HG03159 (cell line): ENCODE results near the gene CCDC9B.

Source experiments
- ATAC-seq: cut with Tn5 transposase; IDR thresholded peaks from one replicate; pipeline ENCODE4 v1.9.1; 2021; ENCODE audit warnings: mild to moderate bottlenecking, moderate library complexity; ENCODE audit not compliant: unreplicated experiment

CCDC9B gene

DNA sequence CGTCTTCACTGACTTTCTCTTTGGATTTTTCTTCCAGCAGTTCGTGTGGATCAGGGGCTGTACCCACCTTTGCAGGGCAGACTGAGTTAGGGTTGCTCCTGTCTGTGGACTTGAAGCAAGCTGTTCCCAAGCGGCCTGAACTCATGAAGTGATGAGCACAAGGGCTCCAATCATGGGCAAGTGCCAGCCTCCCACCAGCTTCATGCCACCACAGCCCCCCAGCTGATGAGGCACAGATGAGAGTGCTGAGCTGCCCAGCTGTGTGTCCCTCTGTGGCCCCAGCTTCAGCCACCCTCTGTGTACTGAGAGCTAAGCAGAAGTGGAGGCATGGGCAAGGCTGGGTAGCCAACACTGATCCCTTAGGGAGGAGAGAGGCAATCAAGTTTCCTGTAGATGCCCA, 29.7 kb downstream of the CCDC9B start:
- no peak for ATAC-seq

DNA sequence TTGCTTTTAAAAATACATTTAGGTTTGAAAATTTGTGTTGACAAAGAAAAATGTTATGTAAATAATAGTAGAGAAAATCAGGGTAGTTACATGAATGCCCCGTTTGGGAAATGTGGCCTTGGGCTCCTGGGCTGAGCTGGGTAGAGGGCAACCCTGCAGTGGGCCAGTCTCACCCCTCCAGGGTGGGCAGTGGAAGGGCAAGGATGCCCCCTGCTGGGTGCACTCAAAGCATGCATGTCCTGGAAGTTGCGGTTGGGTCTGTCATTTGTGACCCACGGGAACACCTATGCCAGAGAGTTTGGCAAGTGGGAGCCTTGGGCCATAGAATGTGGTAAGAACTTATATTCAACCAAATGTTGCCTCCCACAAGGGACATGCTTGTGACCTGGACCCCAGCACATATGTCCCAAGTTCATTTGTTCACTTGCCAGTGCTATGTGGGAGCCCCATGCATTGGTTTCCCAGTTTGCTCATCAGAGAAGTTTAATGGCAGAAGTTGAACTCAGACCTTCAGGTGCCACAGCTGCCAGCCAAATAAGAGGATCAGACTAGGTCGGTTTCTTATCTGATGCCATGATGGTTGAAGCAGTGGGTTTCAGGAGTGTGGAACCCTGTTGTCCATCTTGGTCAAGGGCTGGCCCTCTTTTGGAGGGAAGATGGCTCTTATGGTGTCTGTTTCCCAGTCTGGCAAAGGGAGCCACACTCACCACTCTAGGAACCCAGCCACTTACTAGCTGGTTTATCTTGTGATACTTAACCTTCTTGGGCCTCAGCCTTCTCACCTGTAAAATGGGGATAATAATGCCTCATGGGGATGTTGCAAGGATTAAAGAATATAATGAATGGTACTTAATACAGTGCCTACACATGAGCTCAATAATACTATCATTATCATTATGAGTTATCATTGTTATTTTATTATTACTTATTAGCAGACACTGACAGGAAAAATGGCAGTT, 30.5 kb downstream of the CCDC9B start:
- no peak for ATAC-seq

DNA sequence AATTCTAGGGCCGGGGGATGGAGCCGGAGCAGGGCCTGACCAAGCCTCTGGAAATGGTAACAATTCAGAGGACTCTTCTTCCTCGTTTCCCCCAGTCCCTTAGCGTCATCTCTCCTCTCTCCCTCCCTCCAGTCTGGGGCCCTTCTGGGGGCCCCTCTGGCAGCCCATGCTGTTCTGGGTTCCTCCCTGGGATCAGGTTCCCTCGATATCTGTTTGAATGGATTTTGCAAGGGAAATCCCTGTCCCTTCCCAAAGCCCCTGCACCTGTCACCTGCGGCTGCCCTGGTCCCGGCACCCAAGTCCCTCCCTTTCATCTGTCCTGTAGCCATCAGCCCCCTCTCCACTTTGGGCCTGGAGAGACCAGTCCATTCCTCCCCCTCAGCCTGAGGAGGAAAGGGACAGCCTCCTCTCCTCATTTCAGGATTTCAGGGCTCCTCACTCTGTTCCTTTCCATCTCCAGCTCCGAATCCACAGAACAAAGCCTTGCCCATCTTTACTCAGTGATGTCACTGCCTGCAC, 31.3 kb downstream of the CCDC9B start:
- ATAC-seq, result no peak

DNA sequence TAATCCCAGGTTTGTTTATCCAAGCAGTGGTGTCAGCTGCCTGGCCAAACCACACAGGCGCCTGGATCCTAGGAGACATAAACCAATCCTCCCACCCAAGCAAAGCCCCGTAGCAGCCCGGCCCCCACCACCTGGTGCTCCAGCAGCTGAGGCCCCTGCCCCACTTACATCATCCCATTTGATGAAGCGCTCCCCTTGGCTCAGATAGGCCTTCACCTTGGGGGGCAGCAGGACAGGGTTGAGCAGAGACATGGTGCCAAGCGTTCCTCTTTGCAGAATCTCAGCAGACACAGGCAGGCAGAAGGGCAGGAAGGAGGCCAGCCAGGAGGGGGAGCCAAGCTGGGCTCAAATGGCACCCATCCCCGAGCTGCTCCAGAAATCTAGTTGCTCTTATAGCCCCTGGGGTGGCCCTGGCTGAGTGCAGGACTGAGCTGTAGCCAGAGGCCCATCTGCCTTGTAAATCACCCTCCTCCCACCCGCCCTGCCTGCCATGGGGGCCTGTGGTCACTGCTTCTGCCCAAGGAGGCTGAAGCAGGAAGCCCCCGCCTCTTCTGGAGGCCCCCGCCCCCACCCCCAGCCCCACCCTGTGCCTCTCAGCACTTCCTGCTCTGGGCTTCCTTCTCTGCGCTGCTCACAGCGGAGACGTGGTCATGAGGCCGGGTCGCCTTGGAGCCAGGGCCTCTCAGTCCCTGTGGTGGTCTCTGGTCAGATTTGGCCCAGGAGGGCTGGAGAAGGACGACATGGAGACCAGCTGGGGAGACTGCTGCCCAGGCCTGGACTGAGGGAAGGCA, 33.1 kb downstream of the CCDC9B start, which contains the start of gene PLCB2:
TSS of gene PLCB2 (minus strand) at position 515 of the 791 bp plus-strand sequence. CDS start at position 252, 263 bp downstream.
- ATAC-seq, result peak; percentile 67

DNA sequence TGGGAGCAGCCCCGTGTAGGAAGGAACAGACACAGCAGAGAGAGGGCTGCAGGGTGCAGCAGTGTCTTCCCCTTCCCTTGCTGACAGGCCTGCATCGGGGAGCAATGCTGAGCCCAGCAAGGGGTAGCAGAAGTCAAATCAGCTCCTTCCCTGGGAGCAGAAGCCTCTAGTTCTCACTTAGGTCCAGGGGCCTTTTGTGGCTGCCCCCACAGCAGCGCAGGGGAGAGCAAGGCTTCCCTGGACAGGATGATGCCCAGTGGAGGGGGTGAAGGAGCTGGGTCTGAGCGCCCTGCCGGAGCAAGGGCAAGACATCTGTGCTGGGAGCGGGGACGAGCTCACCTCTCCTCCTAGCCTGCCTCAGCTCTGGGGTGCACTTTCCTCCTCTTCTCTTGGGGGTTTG, 33.8 kb downstream of the CCDC9B start:
- no peak for ATAC-seq

DNA sequence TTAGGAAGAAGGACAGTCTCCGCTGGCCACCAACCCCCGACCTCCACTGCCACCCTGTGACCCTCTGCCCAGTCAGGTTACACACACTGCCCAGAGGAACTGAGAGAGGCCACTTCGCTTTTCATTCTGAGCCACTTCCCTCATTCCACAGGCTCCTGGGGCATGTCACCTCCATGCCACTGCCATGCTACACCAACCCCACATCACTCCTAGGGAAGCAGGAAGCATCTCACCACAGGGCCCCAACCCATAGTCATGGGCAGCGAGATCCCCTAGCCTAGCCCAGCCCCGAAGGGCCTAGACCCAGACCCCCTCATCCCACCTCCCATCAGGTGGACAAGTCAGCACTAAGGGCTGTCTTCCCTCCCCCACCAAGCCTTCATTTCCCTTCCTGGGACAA, 34.4 kb downstream of the CCDC9B start:
- no peak for ATAC-seq

DNA sequence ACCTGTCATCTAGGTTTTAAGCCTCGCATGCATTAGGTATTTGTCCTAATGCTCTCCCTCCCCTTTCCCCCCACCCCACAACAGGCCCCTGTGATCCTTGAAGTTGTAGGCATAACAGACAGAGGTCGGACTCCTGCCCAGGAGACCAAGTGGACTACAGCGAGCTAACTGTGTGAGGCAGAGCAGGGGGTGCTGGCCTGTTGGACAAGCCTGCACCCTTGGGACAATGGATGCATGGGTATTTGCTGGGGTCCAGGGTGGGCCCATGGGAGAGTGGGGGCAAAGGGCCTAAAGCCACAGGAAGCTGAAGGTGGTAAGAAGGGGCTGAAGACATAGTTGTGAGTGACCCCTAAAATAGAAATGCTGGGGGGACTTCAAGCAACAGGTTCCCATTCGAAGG, 35.5 kb downstream of the CCDC9B start:
- ATAC-seq, result no peak

DNA sequence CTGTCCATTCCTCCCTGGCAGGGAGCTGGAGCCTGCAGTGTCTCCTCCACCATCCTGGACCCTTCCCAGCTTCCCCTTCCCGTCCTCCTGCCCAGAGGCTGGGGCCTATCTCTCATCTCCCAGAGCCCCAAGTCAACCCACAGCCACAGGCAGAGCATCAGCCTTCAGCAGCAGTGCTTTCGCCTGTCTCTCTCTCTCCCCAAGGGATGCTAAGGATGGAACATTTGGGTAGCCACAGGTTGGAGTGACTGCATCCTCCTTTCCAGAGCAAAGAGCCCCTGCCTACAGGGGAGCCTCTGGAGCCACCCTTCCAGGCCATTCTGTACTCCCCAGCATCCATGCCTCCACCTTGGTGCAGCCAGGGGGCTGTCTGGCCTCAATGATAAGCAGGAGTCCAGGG, 37.2 kb downstream of the CCDC9B start:
- ATAC-seq, result no peak

DNA sequence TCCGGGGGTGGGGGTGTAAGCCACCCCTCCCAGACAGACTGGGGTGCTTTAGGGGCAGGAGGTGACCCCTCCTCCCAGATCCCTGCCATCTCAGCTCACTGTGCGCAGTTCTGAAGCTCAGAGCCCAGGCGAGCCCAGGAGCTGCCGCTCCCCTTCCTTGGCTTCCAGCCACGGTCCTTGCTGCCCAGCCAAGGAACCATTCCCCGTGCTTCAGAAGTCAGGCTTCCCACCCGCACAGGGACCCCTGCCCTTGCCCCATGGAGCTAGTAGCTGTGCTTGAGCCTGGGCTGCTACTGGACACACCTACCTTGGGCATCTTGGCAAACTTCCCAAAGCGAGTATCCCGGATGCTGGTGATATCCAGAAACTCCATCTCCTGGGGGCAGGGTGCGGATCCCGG, 37.8 kb downstream of the CCDC9B start:
- no peak for ATAC-seq

DNA sequence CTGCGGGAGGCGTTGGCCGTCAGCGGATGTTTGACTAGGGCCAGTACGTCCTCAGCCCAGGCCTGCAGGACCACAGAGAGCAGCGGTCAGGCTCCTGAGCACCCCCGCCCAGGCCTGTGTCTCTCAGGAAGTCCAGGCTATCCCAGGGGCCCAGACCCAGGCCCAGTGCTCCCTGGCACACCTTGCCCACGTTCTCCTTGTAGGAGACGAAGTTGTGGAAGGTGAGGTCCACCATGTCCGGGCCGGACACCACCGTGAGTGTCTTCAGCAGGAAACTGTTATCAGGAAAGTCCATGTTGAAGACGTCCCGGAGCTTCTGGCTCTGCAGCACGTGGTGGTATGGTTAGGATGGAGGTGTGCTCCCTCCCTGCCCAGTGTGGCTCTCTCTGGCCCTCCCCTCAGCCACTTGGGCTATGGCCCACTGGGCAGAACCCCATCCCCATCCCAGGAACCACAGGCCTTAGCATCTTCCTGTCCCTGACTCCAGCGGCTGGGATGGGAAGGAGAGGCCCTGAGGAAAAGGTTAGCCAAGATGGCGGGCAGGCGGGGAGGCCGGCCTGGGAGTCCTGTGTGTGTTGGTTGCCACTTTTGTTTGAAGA, 38.4 kb downstream of the CCDC9B start:
- ATAC-seq, result no peak

DNA sequence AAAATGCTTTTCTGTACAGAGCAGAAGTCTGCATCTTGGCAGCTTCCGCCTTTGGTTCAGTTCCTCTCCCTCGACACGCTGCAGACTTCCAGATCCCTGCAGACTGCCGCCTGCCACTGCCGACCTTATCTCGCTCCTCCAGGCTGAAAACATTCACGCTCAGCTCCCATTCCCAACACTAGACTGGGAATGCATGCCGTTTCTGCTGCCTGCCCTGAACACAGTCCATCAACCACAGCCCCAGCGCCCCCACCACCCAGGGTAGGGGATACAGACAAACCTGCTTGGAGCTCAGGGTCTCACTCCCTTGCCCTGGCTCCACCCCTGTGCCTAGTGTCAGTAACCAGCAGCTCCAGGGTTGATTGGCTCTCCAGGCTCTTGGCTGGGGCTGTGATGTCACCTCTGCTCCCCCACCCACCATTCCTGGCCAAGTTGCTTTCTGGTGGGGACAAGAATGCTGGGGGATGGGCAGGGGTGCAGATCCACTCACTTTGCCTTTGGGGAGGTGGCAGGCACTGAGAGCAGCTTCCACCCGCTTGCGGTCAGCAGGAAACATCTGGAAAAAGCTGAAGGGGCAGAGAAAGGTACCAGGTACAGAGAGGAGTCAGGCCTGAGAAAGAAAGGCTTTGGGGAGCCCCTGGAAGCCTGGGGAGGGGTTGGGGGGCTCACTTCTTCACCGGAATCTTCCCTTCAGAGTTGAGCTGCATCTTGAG, 39.1 kb downstream of the CCDC9B start:
- no peak for ATAC-seq

DNA sequence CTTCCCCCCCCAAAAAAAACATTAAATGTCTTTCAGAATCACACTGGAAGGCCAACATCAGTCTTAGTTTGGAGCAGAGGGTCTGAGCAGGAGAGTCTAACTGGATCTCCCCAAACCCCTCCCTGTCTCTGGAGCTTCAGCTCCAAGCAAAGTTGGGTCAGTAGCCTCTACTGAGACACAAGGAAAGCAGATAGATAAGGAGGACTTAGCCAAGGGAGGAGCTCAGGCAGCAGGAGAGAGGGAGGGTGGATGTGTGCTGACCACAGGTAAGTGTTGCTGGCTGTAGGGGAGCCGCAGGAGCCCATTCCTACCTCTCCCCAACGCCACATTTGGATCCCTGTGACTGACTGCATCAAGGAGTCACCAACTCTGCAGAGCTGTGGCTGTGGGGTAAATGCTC, 40.0 kb downstream of the CCDC9B start:
- no peak for ATAC-seq

DNA sequence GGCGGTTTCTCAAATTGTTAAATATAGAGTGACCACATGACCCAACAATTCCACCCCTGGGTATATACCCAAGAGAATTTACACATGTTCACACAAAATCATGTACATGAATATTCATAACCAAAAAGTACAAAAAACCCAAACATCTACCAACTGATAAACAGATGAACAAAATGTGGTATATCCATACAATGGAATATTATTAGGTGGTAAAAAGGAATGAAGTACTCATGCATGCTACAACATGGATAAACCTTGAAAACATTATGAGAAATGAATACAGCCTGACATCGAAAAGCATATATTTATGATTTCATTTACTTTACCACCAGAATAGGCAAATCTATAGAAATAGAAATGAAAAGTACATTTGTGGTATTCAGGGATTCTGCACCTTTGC, 40.4 kb downstream of the CCDC9B start:
- ATAC-seq, result no peak

DNA sequence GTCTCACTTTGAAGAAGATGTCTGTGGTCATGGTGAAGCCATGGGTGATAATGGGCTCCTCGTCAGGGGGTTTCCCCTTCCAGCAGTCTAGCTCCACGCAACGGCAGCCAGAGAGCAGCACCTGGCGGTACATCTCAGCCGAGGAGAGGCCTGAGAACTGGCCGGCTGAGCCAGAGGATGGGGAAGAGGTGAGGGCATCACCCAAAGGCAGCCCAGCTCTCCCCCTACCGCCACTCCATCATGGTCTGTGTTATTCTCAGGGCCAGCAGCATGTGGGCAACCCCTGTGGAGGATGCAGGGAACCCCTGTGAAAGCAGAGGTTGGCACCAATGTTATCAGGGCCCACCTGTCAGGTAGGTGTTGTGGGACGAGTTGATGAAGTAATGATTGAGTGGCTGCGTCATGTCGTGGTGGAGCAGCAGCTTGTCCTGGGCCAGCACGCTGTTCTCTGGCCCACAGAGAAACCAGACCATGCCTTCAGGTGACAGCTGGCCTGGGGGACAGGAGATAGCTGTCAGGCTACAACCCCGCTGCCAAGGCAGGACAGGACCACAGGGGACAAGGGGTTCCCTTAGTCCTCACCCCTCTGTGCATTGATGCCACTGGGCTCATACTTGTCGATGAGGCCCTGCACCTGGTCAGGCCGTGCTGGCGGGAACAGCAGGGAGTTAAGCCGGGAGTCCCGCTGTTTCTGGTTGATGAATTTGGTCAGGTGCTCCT, 42.4 kb downstream of the CCDC9B start:
- ATAC-seq, result no peak

DNA sequence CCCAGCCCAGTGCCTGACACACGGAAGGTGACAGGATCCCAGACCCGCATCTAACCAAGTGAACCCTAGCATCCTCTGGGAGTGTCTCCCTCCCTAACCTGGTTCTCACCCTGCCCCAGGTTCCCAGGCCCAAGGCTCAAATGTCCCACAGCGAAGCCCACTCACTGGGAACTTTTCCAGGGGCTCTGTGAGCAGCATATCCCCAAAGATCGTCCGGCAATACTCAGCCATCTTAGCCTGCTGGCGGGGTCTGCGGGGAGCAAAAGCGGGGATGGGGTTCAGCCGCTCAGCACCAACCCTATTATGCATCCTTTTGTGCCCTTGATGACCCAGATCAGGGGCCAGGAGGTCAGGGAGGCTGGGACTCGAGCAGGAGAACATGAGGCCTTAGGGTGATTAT, 43.4 kb downstream of the CCDC9B start:
- no peak for ATAC-seq

DNA sequence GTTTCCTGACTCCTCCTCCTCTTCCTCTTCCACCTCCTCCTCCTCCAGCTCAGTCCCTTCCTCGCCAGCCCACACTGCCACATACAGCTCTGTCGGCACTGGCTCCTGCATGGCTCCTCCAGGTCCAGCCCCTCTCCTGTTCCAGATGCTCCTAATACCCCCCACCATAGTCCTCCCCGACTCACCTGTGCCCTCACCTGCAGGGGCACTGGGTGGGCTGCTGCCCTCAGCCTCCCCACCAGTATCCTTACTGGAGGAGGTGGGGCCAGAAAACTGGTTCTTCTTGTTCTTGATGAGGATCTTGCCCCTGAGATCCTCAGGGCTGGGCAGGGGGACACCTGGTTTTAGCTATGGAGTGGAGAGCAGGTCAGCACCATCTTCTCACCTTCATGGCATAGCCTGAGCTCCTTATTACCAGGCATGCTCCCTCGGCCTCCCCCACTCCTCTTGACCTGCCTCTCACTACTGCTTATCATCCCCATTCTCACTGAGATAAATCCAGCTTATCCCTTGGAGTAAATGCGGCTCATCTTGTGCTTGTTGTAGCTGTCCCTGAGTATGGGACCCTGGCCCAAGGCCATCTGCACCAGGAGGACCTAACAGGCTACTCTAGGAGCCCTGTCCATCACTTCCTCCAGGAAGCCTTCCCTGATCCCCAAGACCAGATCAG, 44.0 kb downstream of the CCDC9B start:
- ATAC-seq, result no peak

DNA sequence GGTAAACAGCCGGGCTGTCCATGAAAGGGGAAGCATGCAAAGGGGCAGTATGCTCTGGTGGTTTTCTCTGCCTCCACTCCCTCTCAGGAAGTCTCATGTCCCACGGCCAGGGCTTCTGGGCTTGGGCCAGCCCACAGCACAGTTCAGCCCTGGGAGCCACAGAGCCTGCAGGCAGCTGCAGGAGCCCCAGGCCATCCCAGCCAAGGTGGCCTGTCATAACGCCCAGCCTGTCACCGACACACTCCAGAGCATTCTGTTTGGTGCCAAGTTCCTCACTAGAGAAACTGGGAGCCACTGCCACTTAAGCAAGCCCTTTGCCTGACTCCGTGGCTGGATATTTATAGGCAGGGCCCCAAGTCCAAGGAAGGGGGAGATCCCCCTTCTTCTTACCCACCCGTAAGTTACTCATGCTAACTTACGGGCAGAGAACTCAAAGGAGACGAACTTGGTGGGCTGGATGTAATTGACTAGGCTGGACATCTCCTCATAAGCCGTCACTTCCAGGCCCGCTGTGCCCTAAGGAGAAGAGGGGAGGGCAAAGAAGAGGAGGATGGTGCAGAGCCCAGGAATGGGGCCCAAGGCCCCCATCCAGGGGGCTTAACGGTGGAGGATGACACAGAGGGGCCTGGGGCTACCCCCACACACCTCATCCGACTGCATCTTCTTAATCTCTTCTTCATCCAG, 44.7 kb downstream of the CCDC9B start:
- ATAC-seq, result no peak

DNA sequence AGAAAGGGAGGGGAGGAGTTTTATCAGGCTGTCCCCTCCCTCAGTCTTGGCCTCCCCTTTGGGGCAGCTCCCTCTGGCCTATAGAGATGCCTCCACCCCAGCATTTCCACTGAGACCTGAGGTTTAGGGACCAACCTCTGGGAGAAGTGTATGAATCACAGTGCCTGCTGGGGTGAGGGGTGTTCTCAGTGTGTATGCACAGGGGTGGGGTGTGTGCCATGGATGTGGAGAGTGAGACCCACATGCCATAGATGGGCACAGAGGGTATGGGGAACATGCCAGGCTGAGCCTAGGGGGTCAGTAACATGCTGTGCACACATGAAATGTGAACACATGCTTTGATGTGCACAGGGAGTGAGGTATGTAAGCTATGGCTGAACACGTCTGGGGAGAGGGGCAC, 45.4 kb downstream of the CCDC9B start:
- no peak for ATAC-seq
